Mesendoderm (in vitro differentiated cells): ENCODE results near the gene RADIL.

Source experiments
- DNase-seq: peaks from one replicate; pipeline ENCODE4 v3.0.0; 2013
- H2AK5ac ChIP-seq: 2 replicates; pipeline ENCODE4 v1.6.1; 2013; ENCODE audit warnings: low read length, inconsistent platforms
- H2BK120ac ChIP-seq: 2 replicates; pipeline ENCODE4 v1.6.1; 2013; ENCODE audit warnings: low read depth, mild to moderate bottlenecking, low read length, moderate library complexity, mixed read lengths
- H2BK15ac ChIP-seq: replicated peaks from 2 replicates; pipeline ENCODE4 v1.6.1; 2013; ENCODE audit warnings: low read depth, mild to moderate bottlenecking, moderate library complexity
- H2BK5ac ChIP-seq: 2 replicates; pipeline ENCODE4 v1.6.1; 2013; ENCODE audit warnings: low read length, inconsistent platforms
- H3K18ac ChIP-seq: 2 replicates; pipeline ENCODE4 v1.6.1; 2013; ENCODE audit warnings: mild to moderate bottlenecking, low read length, mixed read lengths
- H3K23ac ChIP-seq: one replicate; pipeline ENCODE4 v1.6.1; 2013; ENCODE audit warnings: low read length
- H3K27ac ChIP-seq: 2 replicates; pipeline ENCODE4 v1.5.1; 2013; ENCODE audit warnings: low read depth, mild to moderate bottlenecking, inconsistent platforms, low read length, moderate library complexity
- H3K27me3 ChIP-seq: 2 replicates; pipeline ENCODE4 v1.6.1; 2013; ENCODE audit warnings: low read length, control low read depth, mild to moderate bottlenecking, inconsistent platforms; ENCODE audit not compliant: insufficient read depth, poor library complexity
- H3K36me3 ChIP-seq: 2 replicates; pipeline ENCODE4 v1.6.1; 2013; ENCODE audit warnings: low read length, inconsistent platforms; ENCODE audit not compliant: control insufficient read depth, insufficient read depth
- H3K4ac ChIP-seq: one replicate; pipeline ENCODE4 v1.6.1; 2013; ENCODE audit warnings: low read depth, mild to moderate bottlenecking, low read length, moderate library complexity
- H3K4me1 ChIP-seq: 2 replicates; pipeline ENCODE4 v1.6.1; 2013; ENCODE audit warnings: low read depth, low read length, inconsistent platforms; ENCODE audit not compliant: control insufficient read depth
- H3K4me2 ChIP-seq: 2 replicates; pipeline ENCODE4 v1.6.1; 2013; ENCODE audit warnings: low read length
- H3K4me3 ChIP-seq: 2 replicates; pipeline ENCODE4 v1.5.1; 2013; ENCODE audit warnings: mild to moderate bottlenecking, low read length
- H3K56ac ChIP-seq: one replicate; pipeline ENCODE4 v1.6.1; 2013; ENCODE audit warnings: low read length
- H3K79me1 ChIP-seq: 2 replicates; pipeline ENCODE4 v1.6.1; 2013; ENCODE audit warnings: low read length, inconsistent platforms
- H3K79me2 ChIP-seq: 2 replicates; pipeline ENCODE4 v1.6.1; 2013; ENCODE audit warnings: mild to moderate bottlenecking, low read length; ENCODE audit not compliant: control insufficient read depth, insufficient read depth
- H3K9ac ChIP-seq: 2 replicates; pipeline ENCODE4 v1.6.1; 2013; ENCODE audit warnings: low read length, inconsistent platforms
- H4K5ac ChIP-seq: one replicate; pipeline ENCODE4 v1.6.1; 2013; ENCODE audit warnings: low read length
- H4K8ac ChIP-seq: one replicate; pipeline ENCODE4 v1.6.1; 2013; ENCODE audit warnings: low read depth, mild to moderate bottlenecking, control low read depth, low read length, moderate library complexity
- WGBS: extraction: QIAGEN DNeasy Blood & Tissue Kit; methylation state at CpG from one replicate; pipeline ENCODE4 v1.1.7; 2013; ENCODE audit warnings: low lambda C conversion rate, missing lambda C conversion rate; ENCODE audit not compliant: insufficient coverage; ENCODE audit errors: extremely low coverage; 5-methylcytosine and 5-hydroxymethylcytosine counted together

RADIL gene

DNA sequence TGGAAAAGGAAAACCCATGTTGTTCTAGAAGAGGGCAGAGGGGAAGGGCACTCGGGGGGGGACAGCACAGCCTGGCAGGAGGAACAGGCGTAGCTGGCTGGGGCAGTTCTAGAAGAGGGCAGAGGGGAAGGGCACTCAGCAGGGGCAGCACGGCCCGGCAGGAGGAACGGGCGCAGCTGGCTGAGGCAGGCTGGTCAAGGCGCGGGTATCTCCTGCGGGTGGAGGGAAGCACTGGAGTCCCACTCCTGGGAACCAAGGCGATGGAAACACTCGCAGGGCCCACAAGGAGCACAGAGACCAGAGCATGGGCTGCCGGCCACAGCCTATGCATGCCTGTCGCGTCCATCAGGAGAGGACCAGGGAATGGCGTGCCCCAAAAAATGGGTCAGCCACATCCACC lies 58.4 kb downstream of the RADIL start:
- Histone ChIP-seq H4K8ac (no peak overlapping the region), H3K4me2 (no peak overlapping the region), H3K79me2 (no peaks in the 10 kb centered on the region), H3K4me3 (no peak overlapping the region), H3K56ac (no peak overlapping the region), H3K18ac (no peak overlapping the region), H2AK5ac (no peak overlapping the region), H3K9ac (no peak overlapping the region), H2BK5ac (no peak overlapping the region), H2BK15ac (no peak overlapping the region), H3K27ac (no peak overlapping the region), H2BK120ac (no peak overlapping the region), H3K27me3 (no peaks in the 10 kb centered on the region), H3K79me1 (no peaks in the 10 kb centered on the region), H3K4me1 (no peaks in the 10 kb centered on the region), H3K4ac (no peak overlapping the region), H3K23ac (no peak overlapping the region), H4K5ac (no peak overlapping the region), H3K36me3 (no peaks in the 10 kb centered on the region)
- no CpG with 5 or more reads among the region's 15 CpGs for WGBS
- DNase-seq, result no peak

DNA sequence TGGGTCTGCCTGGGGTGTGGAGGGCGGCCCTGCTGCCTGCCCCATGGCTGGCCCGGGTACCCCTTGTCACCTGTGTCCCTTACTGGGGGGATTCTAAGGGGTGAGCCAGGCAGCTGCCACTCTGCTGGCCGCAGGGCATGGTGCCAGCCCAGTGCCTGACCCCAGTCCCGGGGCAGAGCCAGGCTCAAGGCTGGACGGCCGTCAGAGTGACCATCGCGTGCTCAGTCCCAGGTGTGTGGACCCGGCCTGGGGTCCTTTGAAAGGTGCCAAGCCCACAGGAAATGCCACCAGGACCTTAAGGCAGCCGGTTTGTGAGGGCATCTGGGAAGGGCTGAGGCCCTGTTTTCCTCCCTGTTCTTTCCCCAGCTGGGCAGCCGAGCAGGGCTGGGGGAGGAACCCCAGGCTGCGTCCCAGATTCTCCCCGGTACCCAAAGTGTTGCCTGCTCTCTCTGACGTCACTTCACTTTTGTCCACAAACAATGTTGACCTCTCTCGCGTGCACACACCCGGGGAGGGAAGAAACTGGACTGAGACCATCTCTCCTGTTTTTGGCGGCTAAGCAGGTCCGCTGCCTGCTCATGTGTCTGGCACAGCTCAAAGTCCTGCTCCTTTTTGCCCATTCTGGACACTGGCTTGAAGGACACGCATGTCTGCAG lies 59.3 kb downstream of the RADIL start:
- Histone ChIP-seq H3K56ac (no peak overlapping the region), H3K23ac (no peak overlapping the region), H3K27me3 (no peaks in the 10 kb centered on the region), H4K8ac (no peak overlapping the region), H3K36me3 (no peaks in the 10 kb centered on the region), H3K4ac (no peak overlapping the region), H3K79me2 (no peaks in the 10 kb centered on the region), H4K5ac (no peak overlapping the region), H2BK5ac (no peak overlapping the region), H2BK15ac (no peak overlapping the region), H3K18ac (no peak overlapping the region), H3K27ac (no peak overlapping the region), H3K4me1 (no peaks in the 10 kb centered on the region), H2BK120ac (no peak overlapping the region), H3K4me3 (no peak overlapping the region), H3K79me1 (no peaks in the 10 kb centered on the region), H2AK5ac (no peak overlapping the region), H3K9ac (no peak overlapping the region), H3K4me2 (no peak overlapping the region)
- no CpG with 5 or more reads among the region's 20 CpGs for WGBS
- DNase-seq, result no peak

DNA sequence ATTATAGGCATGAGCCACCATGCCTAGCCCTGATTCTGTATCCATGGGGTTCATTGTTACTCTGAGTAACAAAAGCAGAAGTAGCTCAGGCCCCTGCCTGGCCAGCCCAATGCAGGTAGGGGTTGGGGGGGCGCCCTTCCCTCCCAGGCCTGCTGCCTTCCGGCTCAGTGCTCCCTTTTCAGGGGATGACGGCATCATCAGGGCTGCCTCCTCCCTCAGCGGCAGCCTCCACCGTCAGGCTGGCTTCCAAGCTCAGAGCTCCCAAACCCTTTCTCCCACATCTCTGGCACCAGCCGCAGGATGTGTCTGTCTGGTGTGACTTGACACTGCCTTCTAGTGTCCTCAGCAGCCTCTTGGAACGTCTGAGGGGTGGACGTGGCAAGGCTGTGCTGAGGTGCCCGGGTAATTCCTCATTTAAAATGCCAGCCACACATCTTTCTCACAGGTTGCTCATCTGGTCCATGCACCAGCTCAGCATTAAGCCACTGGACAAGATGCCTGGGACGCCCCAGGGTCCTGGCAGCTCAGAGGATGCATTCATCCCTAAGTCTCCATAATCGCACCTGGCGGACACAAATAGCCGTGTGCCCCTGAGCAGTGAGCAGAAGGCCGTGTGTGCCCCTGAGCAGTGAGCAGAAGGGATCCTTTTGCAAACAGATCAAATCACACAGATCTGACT lies 59.9 kb downstream of the RADIL start:
- H2BK5ac ChIP-seq, result no peak overlapping the region
- no peak overlapping the region for H4K5ac ChIP-seq
- no CpG with 5 or more reads among the region's 14 CpGs for WGBS
- DNase-seq, result no peak
- H3K23ac ChIP-seq, result no peak overlapping the region
- no peak overlapping the region for H3K4me2 ChIP-seq
- H2BK15ac ChIP-seq, result no peak overlapping the region
- H3K56ac ChIP-seq, result no peak overlapping the region
- H3K79me2 ChIP-seq, result no peaks in the 10 kb centered on the region
- H3K4me1 ChIP-seq, result no peaks in the 10 kb centered on the region
- no peak overlapping the region for H3K4ac ChIP-seq
- no peak overlapping the region for H4K8ac ChIP-seq
- H3K18ac ChIP-seq, result no peak overlapping the region
- no peak overlapping the region for H3K9ac ChIP-seq
- H3K27ac ChIP-seq, result no peak overlapping the region
- no peaks in the 10 kb centered on the region for H3K79me1 ChIP-seq
- no peak overlapping the region for H3K4me3 ChIP-seq
- no peaks in the 10 kb centered on the region for H3K27me3 ChIP-seq
- no peak overlapping the region for H2AK5ac ChIP-seq
- H2BK120ac ChIP-seq, result no peak overlapping the region
- no peaks in the 10 kb centered on the region for H3K36me3 ChIP-seq

DNA sequence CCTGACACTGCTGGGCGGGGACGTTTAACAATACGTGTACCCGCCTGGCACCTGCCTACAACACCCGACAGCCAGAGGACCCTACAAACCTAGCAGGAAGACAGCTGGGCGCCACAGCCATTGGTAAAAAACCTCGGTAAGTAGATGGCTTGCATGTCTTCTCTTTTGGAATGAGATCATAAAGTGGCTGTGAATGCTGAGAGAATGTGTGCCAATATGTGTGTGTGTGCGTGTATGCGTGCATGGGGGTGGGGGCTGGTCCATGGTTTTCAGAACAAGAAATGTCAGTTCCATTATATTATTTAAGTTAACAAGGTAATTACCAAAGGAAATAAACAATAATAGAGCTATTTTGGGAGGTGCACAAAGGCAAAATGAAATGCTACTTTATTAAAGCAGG lies 60.8 kb downstream of the RADIL start:
- Histone ChIP-seq H4K8ac (no peak overlapping the region), H2AK5ac (no peak overlapping the region), H3K4me1 (no peaks in the 10 kb centered on the region), H4K5ac (no peak overlapping the region), H3K23ac (no peak overlapping the region), H3K4ac (no peak overlapping the region), H2BK5ac (no peak overlapping the region), H2BK120ac (no peak overlapping the region), H2BK15ac (no peak overlapping the region), H3K79me1 (no peaks in the 10 kb centered on the region), H3K4me3 (no peak overlapping the region), H3K36me3 (no peaks in the 10 kb centered on the region), H3K9ac (no peak overlapping the region), H3K79me2 (no peaks in the 10 kb centered on the region), H3K27me3 (no peaks in the 10 kb centered on the region), H3K56ac (no peak overlapping the region), H3K27ac (no peak overlapping the region), H3K18ac (no peak overlapping the region), H3K4me2 (no peak overlapping the region)
- no peak for DNase-seq
- WGBS, result no CpG with 5 or more reads among the region's 9 CpGs

DNA sequence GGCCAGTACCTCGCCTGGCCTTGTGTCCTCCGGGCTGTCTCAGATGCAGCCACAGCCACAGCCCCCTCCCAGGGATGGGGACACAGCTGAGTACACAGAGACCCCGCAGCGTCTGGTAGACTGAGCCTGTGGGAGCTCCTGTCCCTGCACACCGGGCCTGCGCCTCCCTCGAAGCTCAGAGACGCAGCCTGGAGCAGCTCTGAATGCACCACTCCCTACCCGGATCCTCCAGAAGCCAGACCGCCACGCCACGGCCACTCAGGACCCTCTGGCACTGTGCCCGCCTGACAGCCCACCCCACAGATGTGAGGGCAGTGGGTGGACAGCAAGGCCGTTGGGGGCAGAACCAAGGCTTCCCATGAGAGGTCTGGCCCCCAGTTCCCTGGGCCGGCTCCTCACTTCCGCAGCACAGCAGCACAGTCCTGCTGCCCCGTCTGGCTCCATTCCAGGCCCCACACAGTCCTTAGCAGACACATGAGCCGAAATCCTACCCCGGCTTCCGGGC lies 62.5 kb downstream of the RADIL start:
- no peak for DNase-seq
- WGBS, result no CpG with 5 or more reads among the region's 20 CpGs
- no peak overlapping the region for H3K4ac ChIP-seq

More for the DNA sequence above, 62.5 kb downstream of the RADIL start:
- Histone ChIP-seq H3K27ac (no peak overlapping the region), H2BK5ac (no peak overlapping the region), H3K23ac (no peak overlapping the region), H3K4me3 (no peak overlapping the region), H3K4me1 (no peaks in the 10 kb centered on the region), H3K9ac (no peak overlapping the region), H4K5ac (no peak overlapping the region), H2BK15ac (no peak overlapping the region), H3K56ac (no peak overlapping the region), H3K79me1 (no peaks in the 10 kb centered on the region), H4K8ac (no peak overlapping the region), H3K4me2 (no peak overlapping the region), H3K27me3 (no peaks in the 10 kb centered on the region), H3K36me3 (no peaks in the 10 kb centered on the region), H3K79me2 (no peaks in the 10 kb centered on the region), H2BK120ac (no peak overlapping the region), H2AK5ac (no peak overlapping the region), H3K18ac (no peak overlapping the region)
